Upper lobe of left lung (tissue), 4 donors: ENCODE results near the gene CYP4F2.

Experiments used
- CTCF ChIP-seq, 6 experiments: fragments of 450-650 bp in 4 of 6; fragments of 200-600 bp in 2 of 6; sonication (generic) in 2 of 6; IDR thresholded peaks; one replicate each; pipeline ENCODE4 v1.5.1; 2016 to 2019; ENCODE audit warnings: antibody characterized with exemption in 6 of 6
- POLR2AphosphoS5 ChIP-seq, 2 donors: sonication (generic); formaldehyde crosslinking; IDR thresholded peaks; one replicate each; pipeline ENCODE4 v1.5.1; 2017; ENCODE audit warnings: antibody characterized with exemption in 2 of 2

- TF ChIP-seq POLR2AphosphoS5 (IDR thresholded peaks at IDR 0.05) (no peak), CTCF (IDR thresholded peaks at IDR 0.05) (no peak)
These were observed 46.5 kb upstream of the CYP4F2 start for GRCh38 chr19:15944401-15944800.
